HG03558 (cell line): ENCODE data around the gene TSPEAR.
"Not testable (repeated sequence)": the region's sequence is repeated elsewhere in the genome, so short reads cannot be mapped to it uniquely, and the experiment has no call there.

ENCODE experiments used
- ATAC-seq: cut with Tn5 transposase; IDR thresholded peaks from one replicate; pipeline ENCODE4 v1.9.1; 2021; ENCODE audit warnings: moderate number of reproducible peaks; ENCODE audit not compliant: unreplicated experiment; ENCODE audit errors: extremely low read depth

The TSPEAR gene

GRCh38 chr21:44687671-44688070, 23.7 kb downstream of the TSPEAR start:
- ATAC-seq = no peak

- ATAC-seq = no peak
These were observed 24.4 kb downstream of the TSPEAR start for GRCh38 chr21:44686843-44687561.

- ATAC-seq = no peak
These were observed 25.2 kb downstream of the TSPEAR start for GRCh38 chr21:44686000-44686781.

- not testable (repeated sequence) for ATAC-seq
These were observed 26.3 kb downstream of the TSPEAR start for GRCh38 chr21:44685050-44685449.

- no peak for ATAC-seq
These were observed 26.9 kb downstream of the TSPEAR start for GRCh38 chr21:44684483-44684882.

- ATAC-seq = no peak
These were observed 27.3 kb downstream of the TSPEAR start for GRCh38 chr21:44684077-44684476.

GRCh38 chr21:44682580-44683151, 28.7 kb downstream of the TSPEAR start:
- no peak for ATAC-seq

GRCh38 chr21:44681861-44682579, 29.4 kb downstream of the TSPEAR start, which contains the start of gene KRTAP12-1:
Gene KRTAP12-1 (minus strand): TSS chr21:44682163. CDS start chr21:44682123, 40 bp downstream.
- no peak for ATAC-seq

- no peak for ATAC-seq
These were observed 30.2 kb downstream of the TSPEAR start for GRCh38 chr21:44681152-44681551.

- ATAC-seq = no peak
These were observed 33.5 kb downstream of the TSPEAR start for GRCh38 chr21:44677881-44678280.

- ATAC-seq = no peak
These were observed 39.5 kb downstream of the TSPEAR start for GRCh38 chr21:44671911-44672310.

GRCh38 chr21:44670642-44671432, 40.5 kb downstream of the TSPEAR start:
- no peak for ATAC-seq

GRCh38 chr21:44667612-44668011, 43.8 kb downstream of the TSPEAR start:
- no peak for ATAC-seq

GRCh38 chr21:44666401-44667320, 44.7 kb downstream of the TSPEAR start, which contains the start of gene KRTAP12-2:
Gene KRTAP12-2 (minus strand): TSS chr21:44666927. CDS start chr21:44666886, 41 bp downstream.
- no peak for ATAC-seq

GRCh38 chr21:44664691-44665090, 46.7 kb downstream of the TSPEAR start:
- no peak for ATAC-seq

GRCh38 chr21:44661567-44661966, 49.8 kb downstream of the TSPEAR start:
- not testable (repeated sequence) for ATAC-seq

- ATAC-seq = no peak
These were observed 52.3 kb downstream of the TSPEAR start for GRCh38 chr21:44658913-44659595.

GRCh38 chr21:44658541-44658910, 52.8 kb downstream of the TSPEAR start:
- ATAC-seq = no peak
